NCI-H1694 treated with DMSO at 0.1 percent for 48 hours (cell line): ENCODE results near the gene CSF3R.
"Not testable (repeated sequence)": the region's sequence is repeated elsewhere in the genome, so short reads cannot be mapped to it uniquely, and the experiment has no call there.

Source experiments
- DNase-seq: peaks from one replicate; lab custom pipeline; 2025; lab: John Stamatoyannopoulos, UW

CSF3R gene

DNA sequence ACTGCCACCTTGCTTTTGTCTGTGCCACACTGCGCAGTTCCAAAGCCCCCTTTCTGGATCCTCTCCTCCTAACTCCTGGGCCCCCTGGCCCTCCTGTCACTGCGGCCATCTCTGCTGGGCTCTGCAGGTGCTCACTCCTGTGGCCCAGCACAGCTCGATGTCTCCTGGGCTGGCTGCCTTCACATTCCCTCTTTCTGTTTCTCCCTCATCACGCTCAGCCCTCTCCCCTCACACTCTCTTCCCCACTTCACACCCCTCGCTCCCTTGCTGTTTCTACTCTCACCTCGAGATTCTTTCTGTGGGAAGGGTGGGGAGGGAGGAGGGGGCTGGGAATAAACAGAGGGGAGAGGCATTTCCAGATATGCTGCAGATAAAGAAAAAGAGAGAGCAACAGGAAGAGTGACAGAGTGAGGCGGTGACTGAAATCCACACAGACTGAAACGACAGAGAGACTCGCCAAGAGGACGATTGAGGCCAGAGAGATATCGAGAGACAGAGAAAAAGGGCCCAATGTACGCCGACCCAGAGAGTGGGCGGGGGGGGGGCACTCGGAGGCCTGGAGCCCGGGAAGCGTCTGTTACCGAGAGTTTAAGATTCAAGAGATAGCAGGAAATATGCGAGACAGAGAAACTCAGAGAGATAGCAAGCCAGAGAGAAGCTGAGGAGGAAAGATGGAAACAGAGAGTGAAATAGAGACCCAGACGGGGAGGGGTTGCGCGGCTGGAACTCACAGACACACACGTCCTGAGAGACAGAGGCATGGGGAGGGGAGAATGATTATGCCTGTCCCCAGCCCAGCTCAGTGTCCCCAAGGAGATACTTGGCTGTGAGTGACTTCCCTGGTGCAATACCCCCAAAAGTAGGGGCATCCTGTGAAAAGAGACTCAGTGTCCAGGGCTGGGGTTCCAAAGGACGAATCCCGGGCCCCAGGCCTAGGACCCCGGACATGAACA lies 666 bp downstream of the CSF3R start:
- no peak for DNase-seq

DNA sequence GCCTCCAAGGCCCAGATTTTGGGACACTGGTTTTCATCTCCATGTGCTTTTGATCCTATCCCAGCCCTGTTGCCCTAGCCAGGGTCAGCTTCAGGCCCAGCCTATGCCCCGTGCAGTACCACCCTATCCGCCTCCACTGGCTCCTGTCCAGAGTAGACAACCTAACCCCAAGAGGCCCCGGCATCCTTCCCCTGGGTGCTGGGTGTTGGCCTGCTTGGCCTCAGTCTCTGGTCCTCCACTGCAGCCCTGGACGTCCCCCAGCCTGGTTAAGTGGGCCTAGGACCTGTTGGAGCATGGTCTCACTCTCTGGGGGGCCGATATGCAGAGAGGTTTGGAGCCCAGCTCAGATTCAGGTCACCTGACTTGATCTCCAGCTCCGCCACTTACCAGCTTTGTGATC lies 1.6 kb downstream of the CSF3R start:
- DNase-seq = no peak

DNA sequence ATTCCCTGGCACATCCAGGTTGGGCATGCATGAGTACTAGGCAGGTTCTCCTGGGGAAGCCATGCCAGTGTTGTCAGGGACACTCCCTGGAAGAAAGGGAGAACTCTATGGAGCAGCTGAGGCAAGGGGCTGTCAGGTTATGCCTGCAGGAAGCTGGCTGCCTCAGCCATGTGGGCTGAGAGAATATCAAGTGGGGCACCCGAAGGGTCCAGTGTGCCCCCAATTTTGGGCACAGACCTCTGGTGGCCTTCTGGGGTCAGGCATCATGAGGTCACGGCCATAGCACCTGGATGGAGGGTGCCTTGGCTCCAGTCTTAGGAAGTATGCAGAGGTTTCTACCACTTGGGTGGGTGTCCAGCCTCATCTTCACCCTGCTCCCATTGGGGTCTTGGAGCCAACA lies 2.6 kb downstream of the CSF3R start:
- no peak for DNase-seq

GRCh38 chr1:36479505-36480051 lies 3.1 kb downstream of the CSF3R start:
- no peak for DNase-seq

GRCh38 chr1:36477615-36478014 lies 5.1 kb downstream of the CSF3R start:
- not testable (repeated sequence) for DNase-seq

DNA sequence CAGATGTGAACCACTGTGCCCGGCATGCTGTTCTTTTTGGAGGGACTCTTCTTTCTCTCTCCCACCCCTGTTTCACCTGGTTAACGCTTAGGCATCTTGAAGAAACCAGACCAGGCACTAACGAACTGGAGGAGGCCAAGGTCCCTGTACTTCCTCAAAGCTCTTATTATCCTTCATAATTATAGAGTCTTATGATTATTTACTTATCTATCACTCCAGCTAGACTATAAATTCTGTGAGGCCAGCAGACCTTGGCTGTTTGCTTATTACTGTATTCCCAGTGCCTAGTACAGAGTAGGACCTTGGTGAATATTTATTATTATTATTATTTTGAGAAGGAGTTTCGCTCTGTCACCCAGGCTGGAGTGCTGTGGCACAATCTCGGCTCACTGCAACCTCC lies 5.8 kb downstream of the CSF3R start:
- DNase-seq = no peak

DNA sequence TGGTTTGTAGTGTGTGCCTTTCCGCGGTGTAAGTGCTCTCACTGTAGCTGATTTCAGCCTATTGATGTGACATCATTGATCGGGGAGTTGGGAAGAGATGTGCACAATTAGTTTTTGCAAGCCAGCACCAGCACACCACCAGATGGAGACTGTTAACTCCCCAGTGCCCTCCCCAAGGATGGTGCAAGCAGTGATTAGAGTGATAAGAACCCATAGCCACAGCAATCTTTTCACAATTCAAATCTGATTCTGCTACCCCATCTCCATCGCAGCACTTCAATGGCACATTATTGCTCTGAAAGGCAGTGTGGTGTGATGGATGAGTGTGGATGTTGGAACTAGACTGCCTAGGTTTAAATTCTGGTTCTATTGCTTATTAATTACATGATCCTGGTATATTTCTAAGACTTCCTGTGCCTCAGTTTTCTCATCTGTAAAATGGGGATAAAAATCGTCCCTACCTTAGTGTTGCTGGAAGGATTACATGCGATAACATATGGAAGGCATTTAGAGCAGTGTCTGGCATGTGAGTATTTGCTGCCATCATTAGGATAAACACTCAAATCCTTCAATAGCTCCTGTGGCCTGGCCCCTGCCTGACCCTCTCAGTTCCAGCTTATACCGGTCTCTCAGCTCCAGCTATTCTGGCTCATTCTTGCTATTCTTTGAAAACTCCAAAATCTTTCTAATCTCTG lies 6.7 kb downstream of the CSF3R start:
- no peak for DNase-seq

DNA sequence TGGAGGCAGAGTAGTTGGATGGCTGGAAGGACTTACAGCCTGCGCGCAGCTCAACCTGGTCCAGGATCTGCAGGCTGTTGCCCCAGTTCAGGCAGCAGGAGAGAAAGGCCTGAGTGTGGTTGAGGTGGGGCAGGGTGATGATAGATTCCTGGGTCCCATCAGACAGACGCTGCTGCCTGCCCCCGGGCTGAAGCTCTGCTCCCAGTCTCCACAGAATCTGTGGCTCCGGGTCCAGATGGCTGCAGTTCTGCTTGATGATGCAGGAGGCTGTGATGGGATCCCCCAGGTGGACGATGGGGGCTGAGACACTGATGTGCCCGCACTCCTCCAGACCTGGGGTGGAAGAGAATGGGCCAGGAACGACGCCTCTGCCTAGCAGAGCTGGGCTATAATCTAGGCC lies 7.4 kb downstream of the CSF3R start:
- DNase-seq = no peak

- DNase-seq = no peak
Measured at GRCh38 chr1:36472656-36473055, 10.1 kb downstream of the CSF3R start.

- DNase-seq = no peak
Measured at GRCh38 chr1:36471830-36472641, 10.7 kb downstream of the CSF3R start.

DNA sequence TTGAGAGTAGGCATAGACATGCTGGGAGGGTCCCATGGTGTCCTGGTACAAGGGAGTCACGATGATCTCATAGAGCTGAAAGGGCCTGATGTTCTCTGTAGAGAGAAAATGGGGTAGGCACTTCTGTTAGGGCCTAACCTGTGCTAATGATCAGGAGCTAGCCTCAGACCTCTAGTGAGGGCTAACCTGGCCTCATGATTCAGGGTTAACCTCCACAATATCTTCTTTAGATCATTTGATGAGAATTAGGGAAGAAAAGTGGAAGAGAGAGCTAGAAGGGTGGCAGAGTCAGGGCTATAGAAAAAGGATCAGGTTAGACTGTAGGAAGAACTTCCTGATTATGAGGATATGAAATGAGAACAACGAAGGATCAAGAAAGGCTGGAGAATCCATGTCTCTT lies 13.6 kb downstream of the CSF3R start:
- no peak for DNase-seq

DNA sequence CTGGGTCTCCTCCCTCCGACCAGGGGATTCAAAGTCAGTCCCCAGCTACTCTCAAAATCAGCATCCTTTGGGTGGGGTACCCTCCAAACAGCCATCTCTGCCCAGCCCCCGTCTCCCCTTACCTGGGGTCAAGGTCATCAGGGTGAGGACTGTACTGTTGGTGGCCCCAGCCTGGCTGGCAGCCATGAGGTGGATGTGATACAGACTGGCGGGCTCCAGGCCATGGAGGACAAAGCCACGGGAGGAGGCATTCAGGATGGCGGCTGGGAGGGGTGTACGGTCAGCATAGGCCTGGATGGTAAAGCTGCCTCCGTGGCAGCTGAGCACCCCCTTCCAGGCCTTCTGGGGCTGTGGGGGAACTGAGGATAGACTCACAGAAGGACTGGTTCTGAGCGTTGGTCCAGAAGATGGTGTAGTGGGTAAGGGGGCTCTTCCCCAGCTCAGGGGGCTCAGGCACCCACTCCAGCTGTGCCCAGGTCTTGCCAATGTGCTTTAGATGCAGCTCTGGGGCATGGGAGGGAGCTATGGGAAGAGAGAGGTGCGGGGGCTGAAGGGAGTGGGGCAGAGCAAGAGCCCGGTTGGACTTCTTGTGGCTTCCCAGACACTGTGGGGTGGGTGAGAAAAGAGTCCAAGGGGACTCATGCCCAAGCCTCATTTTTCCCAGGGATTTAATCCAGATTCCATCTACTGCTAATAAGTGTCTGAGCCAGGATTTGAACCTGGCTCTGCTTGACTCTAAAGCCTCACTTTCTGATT lies 14.8 kb downstream of the CSF3R start:
- no peak for DNase-seq

DNA sequence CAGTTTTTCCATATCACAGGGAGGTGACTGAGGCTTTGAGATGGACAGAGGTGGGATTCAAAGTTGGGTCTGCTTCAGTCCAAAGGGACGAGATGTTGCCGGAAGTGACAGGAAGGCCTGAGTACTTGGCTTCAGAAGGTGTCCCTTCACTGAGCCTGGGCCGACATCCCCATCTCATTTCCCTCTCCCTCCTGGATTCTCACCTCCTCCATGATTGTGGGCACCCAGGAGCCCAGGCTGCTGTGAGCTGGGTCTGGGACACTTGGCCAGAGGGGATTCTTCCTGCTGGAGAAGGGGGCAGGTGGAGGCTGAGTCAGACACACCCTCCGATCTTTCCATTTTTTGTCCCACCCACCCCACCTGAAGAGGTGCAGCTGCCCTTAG lies 15.7 kb downstream of the CSF3R start:
- no peak for DNase-seq

DNA sequence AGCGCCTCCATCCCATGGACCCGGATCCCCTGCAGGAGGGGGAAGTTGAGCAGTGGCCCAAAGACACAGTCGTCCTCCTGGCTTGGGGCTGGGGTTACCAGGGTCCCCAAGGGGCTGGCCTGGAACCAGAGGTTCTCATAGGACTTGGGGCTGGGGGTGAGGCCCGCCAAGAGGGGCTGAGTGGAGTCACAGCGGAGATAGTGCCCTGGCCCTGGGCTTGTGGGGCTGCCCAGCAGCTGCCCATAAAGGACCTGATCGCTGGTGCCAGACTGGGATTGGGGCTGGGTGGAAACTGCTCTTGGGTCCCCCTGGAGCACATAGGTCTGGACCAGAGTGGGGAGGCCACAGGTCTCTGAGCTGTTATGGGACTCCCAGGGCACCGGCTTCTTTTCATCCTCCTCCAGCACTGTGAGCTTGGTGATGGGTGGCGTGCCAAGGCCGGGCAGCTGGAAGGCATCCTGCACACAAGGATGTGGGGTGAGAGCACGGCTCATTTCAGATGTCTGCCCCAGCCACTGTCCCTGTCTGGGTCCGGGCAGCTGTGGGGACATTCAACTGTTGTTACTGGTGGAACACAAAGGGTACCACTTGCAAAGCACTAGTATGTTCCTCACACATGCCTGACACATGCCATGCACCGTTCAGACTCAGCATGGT lies 16.2 kb downstream of the CSF3R start:
- no peak for DNase-seq

- no peak for DNase-seq
Measured at GRCh38 chr1:36465731-36466369, 16.9 kb downstream of the CSF3R start.

- DNase-seq = no peak
Measured at GRCh38 chr1:36464605-36465393, 17.9 kb downstream of the CSF3R start.

- DNase-seq = peak; percentile 85
Measured at GRCh38 chr1:36463803-36464604, 18.7 kb downstream of the CSF3R start, which contains the start of gene MRPS15. Gene MRPS15 (minus strand): TSS chr1:36464384. CDS start chr1:36464275, 109 bp downstream.

- no peak for DNase-seq
Measured at GRCh38 chr1:36463463-36463802, 19.3 kb downstream of the CSF3R start.

GRCh38 chr1:36458910-36459309 lies 23.8 kb downstream of the CSF3R start:
- DNase-seq = no peak
